ENCODE results near the gene TMEM35B. TPM values are rescaled to one million over a fixed set of nuclear protein-coding genes. Genes with fewer than 3 reads are reported as not detected.
"Not testable (repeated sequence)": the region's sequence is repeated elsewhere in the genome, so short reads cannot be mapped to it uniquely, and the experiment has no call there.

The TMEM35B gene
- polyA plus RNA-seq, 6 donors from 2014 or later: 36.0 to 89.6 (median 77.9) TPM

DNA sequence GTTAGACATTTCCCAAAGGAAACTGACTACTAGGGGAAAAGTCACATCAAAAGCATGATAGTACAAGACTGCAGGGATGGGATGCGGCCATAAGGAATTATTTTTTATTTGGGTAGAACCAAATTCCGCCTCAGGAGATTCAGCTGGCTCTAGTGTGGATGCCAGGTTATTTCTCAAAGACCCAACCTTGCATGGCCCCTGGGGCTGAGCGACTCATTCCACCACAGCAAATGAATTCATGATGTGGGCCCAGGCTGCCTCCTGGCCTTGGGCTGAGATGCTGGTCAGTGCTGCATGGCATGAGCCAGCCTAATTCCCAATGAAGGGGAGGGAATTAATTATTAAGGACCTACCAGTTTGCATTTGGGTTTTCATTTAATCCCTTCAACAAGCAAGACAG is 11.8 kb downstream of the TMEM35B start:
- H3K9me3 Mint-ChIP-seq: peaks cover 0 to 2% (median 0%) of the 10 kb centered on the region in 7 donors
- no peak overlapping the region for H3K27ac Mint-ChIP-seq
- peaks cover 5 to 10% of the 10 kb centered on the region in 2 donors for H3K36me3 Mint-ChIP-seq
- H3K4me3 Mint-ChIP-seq: no peak overlapping the region
- peaks cover 3 to 7% (median 6%) of the 10 kb centered on the region in 3 donors for H3K4me1 Mint-ChIP-seq
- ATAC-seq (ENCODE audit: low read depth in 2 of 2): no peak
- DNase-seq: no peak
- H3K27me3 Mint-ChIP-seq: no peaks in the 10 kb centered on the region

GRCh38 chr1:34970829-34971228 is 14.3 kb downstream of the TMEM35B start:
- DNase-seq: no peak
- no peak for ATAC-seq (ENCODE audit: low read depth in 2 of 2)
- peaks cover 0 to 4% (median 2%) of the 10 kb centered on the region in 3 donors for H3K4me1 Mint-ChIP-seq
- H3K27me3 Mint-ChIP-seq: no peaks in the 10 kb centered on the region
- H3K36me3 Mint-ChIP-seq: peaks cover 4 to 6% of the 10 kb centered on the region in 2 donors
- H3K4me3 Mint-ChIP-seq: no peak overlapping the region
- peaks cover 0 to 1% (median 0%) of the 10 kb centered on the region in 7 donors for H3K9me3 Mint-ChIP-seq
- no peak overlapping the region for H3K27ac Mint-ChIP-seq

DNA sequence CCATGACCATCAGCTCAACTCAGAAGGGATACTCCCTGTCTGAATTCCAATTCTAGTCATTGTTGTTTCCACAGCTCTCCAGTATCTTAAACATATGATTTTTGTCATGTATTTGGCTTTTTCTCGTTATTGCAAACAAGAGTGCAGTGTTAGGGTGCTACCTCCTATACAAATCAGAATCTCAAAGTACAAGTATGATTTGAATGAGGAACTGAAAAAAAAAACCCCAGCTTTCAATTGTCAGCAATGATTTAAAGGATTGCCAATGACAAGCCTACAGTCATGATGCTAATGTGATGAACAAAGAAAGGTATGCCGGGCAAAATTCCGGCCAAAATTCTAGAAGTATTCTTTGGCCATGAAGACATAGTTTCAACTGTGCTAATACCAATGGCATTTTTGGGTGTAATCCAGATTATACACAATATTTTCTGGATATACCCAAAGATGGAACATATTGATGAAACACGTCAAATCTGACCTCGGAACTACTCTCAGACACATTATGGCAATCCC is 14.9 kb downstream of the TMEM35B start:
- ATAC-seq (ENCODE audit: low read depth in 2 of 2): no peak
- no peak overlapping the region for H3K27ac Mint-ChIP-seq

GRCh38 chr1:34968297-34968696 is 16.9 kb downstream of the TMEM35B start:
- not testable (repeated sequence) for H3K4me3 Mint-ChIP-seq; H3K27me3 Mint-ChIP-seq; H3K4me1 Mint-ChIP-seq; DNase-seq; H3K27ac Mint-ChIP-seq; H3K36me3 Mint-ChIP-seq; ATAC-seq (ENCODE audit: low read depth in 2 of 2); H3K9me3 Mint-ChIP-seq

More for the DNA sequence above, 14.9 kb downstream of the TMEM35B start:
- DNase-seq: no peak
- Mint-ChIP-seq H3K4me1 (peaks cover 0 to 4% (median 0%) of the 10 kb centered on the region in 3 donors), H3K27me3 (no peaks in the 10 kb centered on the region), H3K36me3 (peaks cover 0 to under 1% of the 10 kb centered on the region in 2 donors), H3K9me3 (peaks cover 0 to 1% (median 0%) of the 10 kb centered on the region in 7 donors), H3K4me3 (no peak overlapping the region)

GRCh38 chr1:34967672-34968071 is 17.5 kb downstream of the TMEM35B start:
- not testable (repeated sequence) for ATAC-seq (ENCODE audit: low read depth in 2 of 2); H3K27ac Mint-ChIP-seq; H3K27me3 Mint-ChIP-seq

DNA sequence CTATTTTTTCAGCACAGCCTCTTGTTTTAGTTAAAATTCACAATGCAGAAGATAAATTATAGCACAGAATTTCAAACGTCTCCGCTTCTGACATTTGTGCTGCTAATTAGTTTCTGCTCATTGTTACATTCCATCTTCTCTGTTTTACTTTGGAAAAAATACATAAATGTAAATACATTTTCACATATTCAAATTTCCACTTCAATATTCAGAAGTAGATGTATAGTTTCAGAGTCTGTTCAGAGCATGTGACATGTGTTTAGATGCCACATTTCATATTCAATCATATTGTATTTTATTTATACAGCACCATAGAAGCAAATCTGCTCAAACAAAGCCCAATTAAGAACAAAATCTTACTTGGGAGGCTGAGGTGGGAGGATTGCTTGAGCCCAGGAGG is 19.6 kb downstream of the TMEM35B start:
- H3K4me3 Mint-ChIP-seq: no peak overlapping the region
- ATAC-seq (ENCODE audit: low read depth in 2 of 2) (no peak), DNase-seq (no peak)
- peaks cover 0 to 2% (median 0%) of the 10 kb centered on the region in 7 donors for H3K9me3 Mint-ChIP-seq
- H3K36me3 Mint-ChIP-seq: no peaks in the 10 kb centered on the region
- no peaks in the 10 kb centered on the region for H3K4me1 Mint-ChIP-seq
- no peak overlapping the region for H3K27ac Mint-ChIP-seq
- no peaks in the 10 kb centered on the region for H3K27me3 Mint-ChIP-seq

More at GRCh38 chr1:34967672-34968071, 17.5 kb downstream of the TMEM35B start:
- H3K4me1 Mint-ChIP-seq, H3K4me3 Mint-ChIP-seq, H3K9me3 Mint-ChIP-seq, DNase-seq, H3K36me3 Mint-ChIP-seq: not testable (repeated sequence)

GRCh38 chr1:34950428-34950827 is 34.7 kb downstream of the TMEM35B start:
- DNase-seq: no peak
- H3K9me3 Mint-ChIP-seq: peaks cover 2 to 9% (median 4%) of the 10 kb centered on the region in 7 donors
- no peak overlapping the region for H3K27ac Mint-ChIP-seq
- H3K27me3 Mint-ChIP-seq: peaks cover 12 to 45% (median 37%) of the 10 kb centered on the region in 3 donors
- H3K4me1 Mint-ChIP-seq: no peaks in the 10 kb centered on the region
- no peak overlapping the region for H3K4me3 Mint-ChIP-seq
- no peak for ATAC-seq (ENCODE audit: low read depth in 2 of 2)
- peaks cover 14% of the 10 kb centered on the region in 2 donors for H3K36me3 Mint-ChIP-seq

- not testable (repeated sequence) for H3K4me1 Mint-ChIP-seq; ATAC-seq (ENCODE audit: low read depth in 2 of 2); DNase-seq; H3K27ac Mint-ChIP-seq; H3K4me3 Mint-ChIP-seq; H3K9me3 Mint-ChIP-seq
- Mint-ChIP-seq H3K36me3 (peaks cover 6 to 19% of the 10 kb centered on the region in 2 donors), H3K27me3 (peaks cover 11 to 44% (median 37%) of the 10 kb centered on the region in 3 donors)
Measured at GRCh38 chr1:34948739-34949138, 36.4 kb downstream of the TMEM35B start.

- DNase-seq; H3K4me3 Mint-ChIP-seq; ATAC-seq (ENCODE audit: low read depth in 2 of 2); H3K4me1 Mint-ChIP-seq; H3K9me3 Mint-ChIP-seq; H3K27ac Mint-ChIP-seq: not testable (repeated sequence)
- Mint-ChIP-seq H3K36me3 (peaks cover 6 to 21% of the 10 kb centered on the region in 2 donors), H3K27me3 (peaks cover 12 to 45% (median 38%) of the 10 kb centered on the region in 3 donors)
Measured at GRCh38 chr1:34947641-34948314, 37.4 kb downstream of the TMEM35B start.

GRCh38 chr1:34946211-34946610 is 38.9 kb downstream of the TMEM35B start:
- DNase-seq: no peak
- Mint-ChIP-seq H3K36me3 (peaks cover 6 to 21% of the 10 kb centered on the region in 2 donors), H3K4me3 (no peak overlapping the region), H3K27me3 (peaks cover 23 to 49% (median 35%) of the 10 kb centered on the region in 3 donors), H3K27ac (no peak overlapping the region), H3K9me3 (peaks cover 0 to 9% (median 4%) of the 10 kb centered on the region in 7 donors), H3K4me1 (no peaks in the 10 kb centered on the region)
- no peak for ATAC-seq (ENCODE audit: low read depth in 2 of 2)

DNA sequence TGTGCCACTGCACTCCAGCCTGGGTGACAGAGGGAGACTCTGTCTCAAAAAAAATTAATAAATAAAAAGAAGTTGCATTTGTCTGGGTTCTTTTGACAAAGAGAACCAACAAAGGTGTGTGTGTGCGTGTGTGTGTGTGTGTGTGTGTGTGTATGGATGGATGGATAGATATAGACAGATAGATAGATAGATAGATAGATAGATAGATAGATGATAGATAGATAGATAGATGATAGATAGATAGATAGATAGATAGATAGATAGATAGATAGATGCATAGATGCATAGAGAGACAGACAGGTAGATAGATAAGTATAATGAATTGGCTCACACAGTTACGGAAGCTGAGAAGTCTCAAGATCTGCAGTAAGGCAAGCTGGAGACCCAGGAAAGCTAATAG is 43.3 kb downstream of the TMEM35B start:
- not testable (repeated sequence) for H3K4me1 Mint-ChIP-seq; ATAC-seq (ENCODE audit: low read depth in 2 of 2); H3K9me3 Mint-ChIP-seq; DNase-seq; H3K4me3 Mint-ChIP-seq; H3K27ac Mint-ChIP-seq
- peaks cover 24 to 52% (median 37%) of the 10 kb centered on the region in 3 donors for H3K27me3 Mint-ChIP-seq
- peaks cover 0 to 13% of the 10 kb centered on the region in 2 donors for H3K36me3 Mint-ChIP-seq
